Tibial nerve (tissue), 4 donors: ENCODE results near the gene MAP4.

Source experiments
- EP300 ChIP-seq, 2 donors: sonication (generic); formaldehyde crosslinking; IDR thresholded peaks; one replicate each; pipeline ENCODE4 v1.6.1; 2017; ENCODE audit warnings: antibody characterized with exemption in 2 of 2, mild to moderate bottlenecking in 1 of 2
- POLR2A ChIP-seq, 2 donors: fragments of 450-650 bp; IDR thresholded peaks; one replicate each; pipeline ENCODE4 v1.6.1; 2017; ENCODE audit warnings: antibody characterized with exemption in 2 of 2, mild to moderate bottlenecking in 2 of 2, moderate library complexity in 2 of 2
- TF ChIP-seq, protein P1 (sequence below), 5 experiments: fragments of 200-600 bp in 3 of 5; fragments of 450-650 bp in 2 of 5; sonication (generic) in 3 of 5; IDR thresholded peaks; one replicate each; pipeline ENCODE4 v1.5.1; 2016 to 2019; ENCODE audit warnings: antibody characterized with exemption in 5 of 5, mild to moderate bottlenecking in 3 of 5, moderate library complexity in 2 of 5

DNA sequence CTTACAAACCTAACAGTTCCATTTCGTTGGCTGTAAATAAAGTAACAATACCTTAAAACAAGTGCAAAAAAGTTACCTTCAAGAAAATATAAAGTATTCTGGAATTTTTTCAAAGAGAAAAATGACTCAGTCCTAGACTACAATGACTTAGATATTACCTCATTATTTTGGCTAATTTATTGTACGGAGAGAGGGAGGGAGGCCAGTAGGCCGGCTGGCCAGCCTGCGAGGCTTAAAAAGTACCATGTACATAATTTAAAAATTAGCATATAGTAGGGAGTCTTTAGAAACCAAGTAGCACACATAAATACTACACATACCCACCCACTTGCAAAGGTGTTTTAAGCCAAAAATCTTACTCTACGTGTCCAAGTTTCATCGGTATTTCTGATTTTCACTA is 41.9 kb upstream of the MAP4 start:
- TF ChIP-seq, protein P1, sequence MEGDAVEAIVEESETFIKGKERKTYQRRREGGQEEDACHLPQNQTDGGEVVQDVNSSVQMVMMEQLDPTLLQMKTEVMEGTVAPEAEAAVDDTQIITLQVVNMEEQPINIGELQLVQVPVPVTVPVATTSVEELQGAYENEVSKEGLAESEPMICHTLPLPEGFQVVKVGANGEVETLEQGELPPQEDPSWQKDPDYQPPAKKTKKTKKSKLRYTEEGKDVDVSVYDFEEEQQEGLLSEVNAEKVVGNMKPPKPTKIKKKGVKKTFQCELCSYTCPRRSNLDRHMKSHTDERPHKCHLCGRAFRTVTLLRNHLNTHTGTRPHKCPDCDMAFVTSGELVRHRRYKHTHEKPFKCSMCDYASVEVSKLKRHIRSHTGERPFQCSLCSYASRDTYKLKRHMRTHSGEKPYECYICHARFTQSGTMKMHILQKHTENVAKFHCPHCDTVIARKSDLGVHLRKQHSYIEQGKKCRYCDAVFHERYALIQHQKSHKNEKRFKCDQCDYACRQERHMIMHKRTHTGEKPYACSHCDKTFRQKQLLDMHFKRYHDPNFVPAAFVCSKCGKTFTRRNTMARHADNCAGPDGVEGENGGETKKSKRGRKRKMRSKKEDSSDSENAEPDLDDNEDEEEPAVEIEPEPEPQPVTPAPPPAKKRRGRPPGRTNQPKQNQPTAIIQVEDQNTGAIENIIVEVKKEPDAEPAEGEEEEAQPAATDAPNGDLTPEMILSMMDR (IDR thresholded peaks at IDR 0.05), result no peak
- TF ChIP-seq POLR2A (IDR thresholded peaks at IDR 0.05) (no peak), EP300 (IDR thresholded peaks at IDR 0.05) (no peak)
